HepG2 (cell line): ENCODE results near the gene NMU. TPM values are rescaled to one million over a fixed set of nuclear protein-coding genes. Genes with fewer than 3 reads are reported as not detected.

Experiments
- ATAC-seq: fragments of 200-7000 bp; cut with Tn5 transposase; 3 replicates; pipeline ENCODE4 v1.9.1; 2020; ENCODE audit warnings: mild to moderate bottlenecking, moderate library complexity
- BruUV-seq: library from RNA; stranded (reverse); fragments of 400-500 nt; replicated peaks from 2 replicates; lab custom pipeline; 2021; lab: Mats Ljungman, UMichigan
- CTCF ChIA-PET: fragments of 300-600 bp; formaldehyde crosslinking; extraction: SDS; loops from one replicate; lab custom pipeline; 2021; ENCODE audit warnings: low total read pairs, inconsistent platforms, low intra/inter-chr PET ratio; lab: Yijun Ruan, JAX
- POLR2A ChIA-PET: fragments of 350-600 bp; sonication (Branson Sonifier 250); formaldehyde crosslinking; loops from one replicate; lab custom pipeline; 2020; ENCODE audit warnings: antibody characterized with exemption, inconsistent platforms; lab: Yijun Ruan, JAX
- DNase-seq: peaks from one replicate; pipeline ENCODE4 v3.0.0-alpha.2; 2015; ENCODE audit warnings: low spot score
- FAIRE-seq: peaks from 3 replicates; lab custom pipeline; 2011; peaks lifted over from hg19 to GRCh38; lab: Jason Lieb, UNC
- H2AFZ ChIP-seq: one replicate; pipeline ENCODE4 v1.6.1; 2011; ENCODE audit warnings: low read length, inconsistent platforms
- H3K27ac ChIP-seq: fragments of 300-600 bp; 3 replicates; pipeline ENCODE4 v1.8.0; 2011; ENCODE audit warnings: mixed run types, mild to moderate bottlenecking, mixed read lengths, low read length, inconsistent platforms; ENCODE audit not compliant: insufficient read depth; ENCODE audit errors: extremely low read length
- H3K27me3 ChIP-seq, 2 experiments: fragments of 200-600 bp in 1 of 2; 2 replicates in 1 of 2; 3 replicates in 1 of 2; pipeline versions ENCODE4 v1.6.0 to v1.8.0; 2011; ENCODE audit warnings: low read length in 2 of 2, mild to moderate bottlenecking in 2 of 2, moderate library complexity in 2 of 2, inconsistent platforms in 1 of 2; ENCODE audit not compliant: insufficient read depth in 2 of 2, control insufficient read depth in 1 of 2
- H3K36me3 ChIP-seq, 2 experiments: fragments of 200-600 bp in 1 of 2; replicated peaks in 1 of 2; 2 replicates in 1 of 2; 3 replicates in 1 of 2; pipeline versions ENCODE4 v1.5.1 to v1.8.0; 2011; ENCODE audit warnings: low read length in 2 of 2, inconsistent platforms in 1 of 2; ENCODE audit not compliant: insufficient read depth in 2 of 2, control insufficient read depth in 1 of 2
- H3K4me1 ChIP-seq: 2 replicates; pipeline ENCODE4 v1.5.1; 2012; ENCODE audit warnings: low read length, inconsistent platforms; ENCODE audit not compliant: insufficient read depth
- H3K4me2 ChIP-seq: 2 replicates; pipeline ENCODE4 v1.6.0; 2011; ENCODE audit warnings: low read depth, low read length, inconsistent platforms
- H3K4me3 ChIP-seq, 3 experiments: fragments of 200-600 bp in 1 of 3; sonication (generic), shearing (Covaris generic) in 1 of 3; replicated peaks in 1 of 3; 2 replicates each; pipeline ENCODE4 v1.5.1; 2011 to 2016; ENCODE audit warnings: low read length in 3 of 3, inconsistent platforms in 2 of 3, low read depth in 2 of 3, mild to moderate bottlenecking in 2 of 3, control low read depth in 1 of 3, mixed read lengths in 1 of 3; ENCODE audit not compliant: insufficient read depth in 1 of 3
- H3K79me2 ChIP-seq: one replicate; pipeline ENCODE4 v1.6.1; 2011; ENCODE audit warnings: low read length, inconsistent platforms; ENCODE audit not compliant: insufficient read depth
- H3K9ac ChIP-seq: 2 replicates; pipeline ENCODE4 v1.6.0; 2011; ENCODE audit warnings: mild to moderate bottlenecking, low read depth, low read length, inconsistent platforms; ENCODE audit not compliant: insufficient read depth
- H3K9me3 ChIP-seq: 2 replicates; pipeline ENCODE4 v1.5.1; 2012; ENCODE audit warnings: mild to moderate bottlenecking, low read length
- H4K20me1 ChIP-seq: 2 replicates; pipeline ENCODE4 v1.6.0; 2011; ENCODE audit warnings: inconsistent platforms, mild to moderate bottlenecking, low read length, moderate library complexity; ENCODE audit not compliant: insufficient read depth
- ERF ChIP-seq: IDR thresholded peaks from 2 replicates; pipeline ENCODE4 v1.6.1; 2018; ENCODE audit warnings: missing biosample characterization, missing genetic modification reagents
- HOXA7 ChIP-seq: sonication (generic); formaldehyde crosslinking; IDR thresholded peaks from 2 replicates; pipeline ENCODE4 v1.8.1; 2022; ENCODE audit warnings: mild to moderate bottlenecking, missing genetic modification reagents, moderate library complexity
- KLF11 ChIP-seq: IDR thresholded peaks from 2 replicates; pipeline ENCODE4 v1.6.1; 2016; ENCODE audit warnings: missing compliant biosample characterization
- KMT2A ChIP-seq: sonication (generic); formaldehyde crosslinking; IDR thresholded peaks from 2 replicates; pipeline ENCODE4 v1.4.0; 2020; ENCODE audit warnings: missing genetic modification reagents
- RELA ChIP-seq: sonication (generic); formaldehyde crosslinking; IDR thresholded peaks from 2 replicates; pipeline ENCODE4 v1.4.0; 2020; ENCODE audit warnings: missing genetic modification reagents
- SALL1 ChIP-seq: sonication (generic); formaldehyde crosslinking; IDR thresholded peaks from 2 replicates; pipeline ENCODE4 v1.8.0; 2022; ENCODE audit warnings: mild to moderate bottlenecking, missing genetic modification reagents
- TEAD2 ChIP-seq: sonication (generic); formaldehyde crosslinking; IDR thresholded peaks from 2 replicates; pipeline ENCODE4 v1.9.0; 2021; ENCODE audit warnings: missing genetic modification reagents
- ZFAT ChIP-seq: sonication (generic); formaldehyde crosslinking; conservative IDR thresholded peaks from 2 replicates; pipeline ENCODE4 v1.8.1; 2023; ENCODE audit warnings: missing genetic modification reagents, inconsistent platforms
- ZFP62 ChIP-seq: sonication (generic); formaldehyde crosslinking; IDR thresholded peaks from 2 replicates; pipeline ENCODE4 v1.4.0; 2020; ENCODE audit warnings: missing genetic modification reagents
- ZNF564 ChIP-seq: sonication (generic); formaldehyde crosslinking; IDR thresholded peaks from 2 replicates; pipeline ENCODE4 v1.8.1; 2023; ENCODE audit warnings: mild to moderate bottlenecking, missing genetic modification reagents
- in situ Hi-C: cut with HindIII; loops from 2 replicates; pipeline ENCODE4 v1.10.0; 2017; ENCODE audit warnings: low pct_unique_long_range_greater_than_20kb; ENCODE audit not compliant: extremely low pct_ligation_motif_present
- intact Hi-C: fragments of 100-400 bp; cut with micrococcal nuclease; formaldehyde crosslinking; loops from one replicate; pipeline ENCODE4 v1.10.0; 2022; ENCODE audit not compliant: unreplicated experiment
- polyA plus RNA-seq, 8 experiments: library from polyadenylated mRNA; depleted of rRNA in 3 of 8; stranded (reverse) in 7 of 8; unstranded in 1 of 8; fragments of >200 nt; fragmentation: Illumina TruSeq in 4 of 8; extraction: Trizol in 4 of 8; gene quantifications; 2 replicates each; pipeline versions ENCODE4 v1.2.1 to v1.2.3, GENCODE V29; 2011 to 2016; ENCODE audit warnings: low read depth in 4 of 8, missing spikeins in 1 of 8, mixed read lengths in 1 of 8; ENCODE audit not compliant: insufficient read depth in 1 of 8
- total RNA-seq, 5 experiments: library from RNA; depleted of rRNA; stranded (reverse); fragments of >200 nt; fragmentation: Illumina TruSeq; extraction: Trizol; gene quantifications; 2 replicates each; pipeline ENCODE4 v1.2.3, GENCODE V29; 2016; ENCODE audit warnings: low read depth in 1 of 5
- TF ChIP-seq, protein P1 (sequence below): sonication (generic); formaldehyde crosslinking; IDR thresholded peaks from 2 replicates; pipeline ENCODE4 v1.5.0; 2020; ENCODE audit warnings: missing genetic modification reagents
- TF ChIP-seq, protein P2 (sequence below): sonication (generic); formaldehyde crosslinking; IDR thresholded peaks from 2 replicates; pipeline ENCODE4 v1.5.0; 2020; ENCODE audit warnings: mild to moderate bottlenecking, missing genetic modification reagents, borderline replicate concordance

Gene NMU
- total and polyA plus RNA-seq, 2 of the 13 experiments (the other 11 are each of a cell fraction or from before 2014, with no cell fraction given): not detected

DNA sequence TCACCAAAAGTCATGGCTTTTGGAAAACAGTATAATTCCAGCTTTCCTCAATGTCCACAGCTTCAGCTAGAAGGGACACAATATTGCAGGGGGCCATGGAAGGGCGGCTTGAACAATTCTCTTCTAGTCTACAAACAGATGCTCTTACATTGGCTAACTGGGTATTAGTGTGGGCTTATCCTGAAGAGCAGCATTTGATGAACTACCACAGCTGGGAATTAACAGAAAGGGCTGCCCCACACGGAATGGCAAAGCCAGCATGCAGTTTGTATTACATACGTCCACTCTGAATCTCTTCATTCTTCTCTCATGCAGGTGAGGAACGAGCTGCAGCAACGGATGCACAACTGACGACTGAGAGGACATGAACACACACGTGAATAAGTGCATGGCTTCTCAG is 31.1 kb downstream of the NMU start (continued):
- TF ChIP-seq TEAD2 (CRISPR knock-in tag): no peak
- TF ChIP-seq HOXA7 (CRISPR knock-in tag): no peak
- TF ChIP-seq, protein P1, sequence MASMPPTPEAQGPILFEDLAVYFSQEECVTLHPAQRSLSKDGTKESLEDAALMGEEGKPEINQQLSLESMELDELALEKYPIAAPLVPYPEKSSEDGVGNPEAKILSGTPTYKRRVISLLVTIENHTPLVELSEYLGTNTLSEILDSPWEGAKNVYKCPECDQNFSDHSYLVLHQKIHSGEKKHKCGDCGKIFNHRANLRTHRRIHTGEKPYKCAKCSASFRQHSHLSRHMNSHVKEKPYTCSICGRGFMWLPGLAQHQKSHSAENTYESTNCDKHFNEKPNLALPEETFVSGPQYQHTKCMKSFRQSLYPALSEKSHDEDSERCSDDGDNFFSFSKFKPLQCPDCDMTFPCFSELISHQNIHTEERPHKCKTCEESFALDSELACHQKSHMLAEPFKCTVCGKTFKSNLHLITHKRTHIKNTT (CRISPR knock-in tag): no peak
- no peak for TF ChIP-seq KMT2A (CRISPR knock-in tag)

DNA sequence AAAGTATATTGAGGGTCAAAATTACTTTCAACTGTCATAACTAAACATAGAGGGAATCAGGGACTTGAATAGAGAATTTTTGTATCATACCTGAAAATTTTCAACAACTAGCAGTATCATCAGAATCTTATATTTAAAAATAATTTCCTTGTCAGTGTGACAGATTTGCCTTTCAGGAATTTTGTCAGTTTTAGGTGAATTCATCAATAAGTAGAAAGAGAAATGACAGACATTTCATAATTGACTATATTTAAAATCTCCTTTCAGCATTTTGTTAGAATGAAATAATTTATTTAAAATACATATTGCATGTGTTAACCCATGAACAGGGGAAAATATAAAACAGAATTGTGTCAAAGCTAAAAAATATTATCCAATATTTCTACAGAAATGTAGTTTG is 35.5 kb downstream of the NMU start:
- Histone ChIP-seq H3K9ac (no peak overlapping the region), H3K4me2 (no peak overlapping the region), H3K27me3 (no peaks in the 10 kb centered on the region), H2AFZ (no peak overlapping the region), H3K79me2 (no peaks in the 10 kb centered on the region), H3K27ac (no peak overlapping the region), H3K36me3 (no peaks in the 10 kb centered on the region), H3K4me1 (no peaks in the 10 kb centered on the region), H4K20me1 (no peaks in the 10 kb centered on the region), H3K9me3 (no peaks in the 10 kb centered on the region), H3K4me3 (no peak overlapping the region)
- no TSS peak for BruUV-seq
- POLR2A ChIA-PET: no interaction called here
- no peak for TF ChIP-seq RELA (CRISPR knock-in tag)
- TF ChIP-seq, protein P2, sequence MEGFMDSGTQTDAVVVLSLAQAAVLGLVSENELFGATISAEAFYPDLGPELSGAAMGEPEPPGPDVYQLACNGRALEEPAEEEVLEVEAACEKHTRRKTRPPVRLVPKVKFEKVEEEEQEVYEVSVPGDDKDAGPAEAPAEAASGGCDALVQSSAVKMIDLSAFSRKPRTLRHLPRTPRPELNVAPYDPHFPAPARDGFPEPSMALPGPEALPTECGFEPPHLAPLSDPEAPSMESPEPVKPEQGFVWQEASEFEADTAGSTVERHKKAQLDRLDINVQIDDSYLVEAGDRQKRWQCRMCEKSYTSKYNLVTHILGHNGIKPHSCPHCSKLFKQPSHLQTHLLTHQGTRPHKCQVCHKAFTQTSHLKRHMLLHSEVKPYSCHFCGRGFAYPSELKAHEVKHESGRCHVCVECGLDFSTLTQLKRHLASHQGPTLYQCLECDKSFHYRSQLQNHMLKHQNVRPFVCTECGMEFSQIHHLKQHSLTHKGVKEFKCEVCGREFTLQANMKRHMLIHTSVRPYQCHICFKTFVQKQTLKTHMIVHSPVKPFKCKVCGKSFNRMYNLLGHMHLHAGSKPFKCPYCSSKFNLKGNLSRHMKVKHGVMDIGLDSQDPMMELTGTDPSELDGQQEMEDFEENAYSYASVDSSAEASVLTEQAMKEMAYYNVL: no peak
- no peak for TF ChIP-seq SALL1 (CRISPR knock-in tag)
- TF ChIP-seq KLF11: no peak
- TF ChIP-seq ZNF564 (CRISPR knock-in tag): no peak
- TF ChIP-seq ERF (CRISPR knock-in tag): no peak
- no peak for TF ChIP-seq ZFAT (CRISPR knock-in tag)
- no peak for TF ChIP-seq ZFP62
- CTCF ChIA-PET: no interaction called here
- FAIRE-seq (no peak), ATAC-seq (no peak), DNase-seq (no peak)
- in situ Hi-C loops: no loop called here
- intact Hi-C loops: no loop called here
